Endothelial cell of umbilical vein (primary cell): Measurements from ENCODE around the gene RALGAPA1. TPM values are rescaled to one million over a fixed set of nuclear protein-coding genes. Genes with fewer than 3 reads are reported as not detected.
"Not testable (repeated sequence)": the region's sequence is repeated elsewhere in the genome, so short reads cannot be mapped to it uniquely, and the experiment has no call there.

ENCODE experiments used
- BruUV-seq: library from RNA; stranded (reverse); fragments of 400-500 nt; replicated peaks from 2 replicates; lab custom pipeline; 2021; lab: Mats Ljungman, UMichigan
- CTCF ChIA-PET: fragments of 300-600, 350-600 bp; sonication (Branson Sonifier 250); formaldehyde crosslinking; loops from one replicate; lab custom pipeline; 2021; ENCODE audit warnings: antibody characterized with exemption, inconsistent platforms; lab: Charles Lee
- POLR2A ChIA-PET: fragments of 300-600, 350-600 bp; sonication (Branson Sonifier 250); formaldehyde crosslinking; loops from one replicate; lab custom pipeline; 2021; ENCODE audit warnings: antibody characterized with exemption, inconsistent platforms; lab: Charles Lee
- DNase-seq: peaks from one replicate; pipeline ENCODE4 v3.0.0-alpha.2; 2011; ENCODE audit warnings: low read depth, low spot score
- FAIRE-seq: peaks from 2 replicates; lab custom pipeline; 2011; peaks lifted over from hg19 to GRCh38; lab: Jason Lieb, UNC
- H2AFZ ChIP-seq: 2 replicates; pipeline ENCODE4 v1.6.0; 2012; ENCODE audit warnings: low read depth, low read length, control low read depth, inconsistent platforms
- H3K27ac ChIP-seq: 2 replicates; pipeline ENCODE4 v1.5.1; 2011; ENCODE audit warnings: low read depth, mild to moderate bottlenecking, control low read depth, low read length, moderate library complexity; ENCODE audit not compliant: insufficient read depth
- H3K27me3 ChIP-seq, 2 experiments: 2 replicates each; pipeline versions ENCODE4 v1.6.0 to v1.6.1; 2011; ENCODE audit warnings: low read length in 2 of 2, mixed read lengths in 1 of 2; ENCODE audit not compliant: control insufficient read depth in 2 of 2, insufficient read depth in 2 of 2
- H3K36me3 ChIP-seq, 2 experiments: 2 replicates in 1 of 2; 3 replicates in 1 of 2; pipeline ENCODE4 v1.5.1; 2011; ENCODE audit warnings: low read length in 2 of 2, mild to moderate bottlenecking in 1 of 2, moderate library complexity in 1 of 2; ENCODE audit not compliant: control insufficient read depth in 2 of 2, insufficient read depth in 2 of 2; ENCODE audit errors: extremely low read depth in 1 of 2
- H3K4me1 ChIP-seq: 3 replicates; pipeline ENCODE4 v1.5.1; 2011; ENCODE audit warnings: mild to moderate bottlenecking, low read length; ENCODE audit not compliant: control insufficient read depth, insufficient read depth; ENCODE audit errors: extremely low read depth
- H3K4me2 ChIP-seq: 2 replicates; pipeline ENCODE4 v1.6.1; 2011; ENCODE audit warnings: low read length, control low read depth, mixed read lengths; ENCODE audit not compliant: insufficient read depth
- H3K4me3 ChIP-seq, 3 experiments: fragments of 200-600 bp in 1 of 3; sonication (generic), shearing (Covaris generic) in 1 of 3; replicated peaks in 1 of 3; 2 replicates each; pipeline ENCODE4 v1.5.1; 2011 to 2016; ENCODE audit warnings: control low read depth in 3 of 3, low read length in 3 of 3, mild to moderate bottlenecking in 2 of 3, inconsistent platforms in 1 of 3, low read depth in 1 of 3, moderate library complexity in 1 of 3; ENCODE audit not compliant: insufficient read depth in 1 of 3
- H3K79me2 ChIP-seq: 2 replicates; pipeline ENCODE4 v1.6.0; 2012; ENCODE audit warnings: low read length, inconsistent platforms; ENCODE audit not compliant: control insufficient read depth, insufficient read depth
- H3K9ac ChIP-seq: replicated peaks from 2 replicates; pipeline ENCODE3; 2011; ENCODE audit warnings: low read length, control low read depth; ENCODE audit not compliant: insufficient read depth; ENCODE audit errors: extremely low read depth
- H3K9me1 ChIP-seq: replicated peaks from 3 replicates; pipeline ENCODE4 v1.6.0; 2011; ENCODE audit warnings: mild to moderate bottlenecking, low read length; ENCODE audit not compliant: control insufficient read depth, insufficient read depth; ENCODE audit errors: extremely low read depth
- H3K9me3 ChIP-seq: replicated peaks from 2 replicates; pipeline ENCODE4 v1.5.1; 2012; ENCODE audit warnings: low read length, inconsistent platforms; ENCODE audit not compliant: control insufficient read depth, insufficient read depth
- H4K20me1 ChIP-seq: replicated peaks from 2 replicates; pipeline ENCODE3; 2011; ENCODE audit warnings: mild to moderate bottlenecking, low read length; ENCODE audit not compliant: control insufficient read depth, insufficient read depth; ENCODE audit errors: extremely low read depth
- CTCF ChIP-seq, 2 donors: IDR thresholded peaks; 1 replicate in 1 of 2; 2 replicates in 1 of 2; pipeline ENCODE4 v1.5.1; 2011; ENCODE audit warnings: low read length in 2 of 2, mild to moderate bottlenecking in 2 of 2, moderate library complexity in 2 of 2, control low read depth in 1 of 2, inconsistent platforms in 1 of 2, low read depth in 1 of 2; ENCODE audit not compliant: insufficient read depth in 1 of 2; ENCODE audit errors: extremely low read depth in 1 of 2
- EZH2 ChIP-seq: IDR thresholded peaks from 2 replicates; pipeline ENCODE4 v1.6.1; 2012; ENCODE audit warnings: borderline replicate concordance, low read depth, mild to moderate bottlenecking, moderate library complexity, low read length, inconsistent platforms; ENCODE audit not compliant: severe bottlenecking
- FOS ChIP-seq: IDR thresholded peaks from 2 replicates; pipeline ENCODE4 v1.6.1; 2011; ENCODE audit warnings: mild to moderate bottlenecking, low read length, moderate library complexity, borderline replicate concordance; ENCODE audit not compliant: insufficient read depth
- GATA2 ChIP-seq: IDR thresholded peaks from 2 replicates; pipeline ENCODE4 v1.7.0; 2011; ENCODE audit warnings: low read depth, mild to moderate bottlenecking, moderate library complexity, mixed read lengths, low read length; ENCODE audit not compliant: insufficient read length, insufficient read depth
- JUN ChIP-seq: IDR thresholded peaks from 2 replicates; pipeline ENCODE4 v1.6.1; 2011; ENCODE audit warnings: borderline replicate concordance, low read depth; ENCODE audit not compliant: insufficient read length, insufficient read depth
- MAX ChIP-seq: IDR thresholded peaks from 2 replicates; pipeline ENCODE4 v1.6.1; 2011; ENCODE audit not compliant: insufficient read depth, insufficient read length
- MYC ChIP-seq: IDR thresholded peaks from one replicate; pipeline ENCODE4 v1.6.1; 2011; ENCODE audit warnings: mild to moderate bottlenecking, low read depth, low read length
- POLR2A ChIP-seq: IDR thresholded peaks from 2 replicates; pipeline ENCODE4 v1.6.1; 2012; ENCODE audit warnings: low read depth, mild to moderate bottlenecking, control low read depth, low read length
- POLR2AphosphoS5 ChIP-seq: IDR thresholded peaks from 2 replicates; pipeline ENCODE4 v1.6.1; 2012; ENCODE audit warnings: low read depth, mild to moderate bottlenecking, control low read depth, low read length, moderate library complexity; ENCODE audit not compliant: insufficient read depth
- dilution Hi-C: fragments of 300-500 bp; cut with MboI; formaldehyde crosslinking; loops from one replicate; pipeline ENCODE4 v1.15.0; 2019; ENCODE audit warnings: low sequenced_read_pairs; ENCODE audit not compliant: extremely low pct_ligation_motif_present
- intact Hi-C: fragments of 100-400 bp; cut with micrococcal nuclease; formaldehyde crosslinking; loops from one replicate; pipeline ENCODE4 v1.10.0; 2022
- polyA plus RNA-seq, 4 experiments: library from polyadenylated mRNA; depleted of rRNA in 3 of 4; stranded (reverse) in 3 of 4; unstranded in 1 of 4; fragments of >200 nt; gene quantifications; 2 replicates each; pipeline versions ENCODE4 v1.2.1 to v1.2.3, GENCODE V29; 2011 to 2012; ENCODE audit warnings: missing spikeins in 1 of 4
- total RNA-seq: library from RNA; stranded (reverse); gene quantifications from 2 replicates; pipeline ENCODE4 v1.2.3, GENCODE V29; 2021

Gene RALGAPA1
- total and polyA plus RNA-seq, 2 donors (not counting 3 experiments of a cell fraction or from before 2014, with no cell fraction given), result 6.1 to 30.9 TPM

- ChIA-PET POLR2A (no interaction called here), CTCF (no interaction called here)
- H3K9ac ChIP-seq, result no peak overlapping the region
- H3K4me3 ChIP-seq, result no peak overlapping the region
- no TSS peak for BruUV-seq
- H3K27ac ChIP-seq, result no peak overlapping the region
- no peaks in the 10 kb centered on the region for H4K20me1 ChIP-seq
- intact Hi-C loops, result no loop called here
- no peaks in the 10 kb centered on the region for H3K36me3 ChIP-seq
- dilution Hi-C loops, result no loop called here
- H2AFZ ChIP-seq, result no peak overlapping the region
- TF ChIP-seq POLR2A (no peak), JUN (no peak), FOS (no peak), POLR2AphosphoS5 (no peak), MAX (no peak), GATA2 (no peak), CTCF (IDR thresholded peaks at IDR 0.05; ENCODE audit: extremely low read depth in 1 of 2, insufficient read depth in 1 of 2, low read depth in 1 of 2, low read length in 2 of 2) (no peak), EZH2 (no peak), MYC (no peak)
- no peak overlapping the region for H3K4me2 ChIP-seq
- no peak for FAIRE-seq
- no peaks in the 10 kb centered on the region for H3K27me3 ChIP-seq
- H3K79me2 ChIP-seq, result peaks cover 24% of the 10 kb centered on the region
- DNase-seq, result no peak
- no peaks in the 10 kb centered on the region for H3K9me3 ChIP-seq
- no peaks in the 10 kb centered on the region for H3K9me1 ChIP-seq
- H3K4me1 ChIP-seq, result no peaks in the 10 kb centered on the region
Measured at GRCh38 chr14:35779368-35779767, 29.7 kb downstream of the RALGAPA1 start.

DNA sequence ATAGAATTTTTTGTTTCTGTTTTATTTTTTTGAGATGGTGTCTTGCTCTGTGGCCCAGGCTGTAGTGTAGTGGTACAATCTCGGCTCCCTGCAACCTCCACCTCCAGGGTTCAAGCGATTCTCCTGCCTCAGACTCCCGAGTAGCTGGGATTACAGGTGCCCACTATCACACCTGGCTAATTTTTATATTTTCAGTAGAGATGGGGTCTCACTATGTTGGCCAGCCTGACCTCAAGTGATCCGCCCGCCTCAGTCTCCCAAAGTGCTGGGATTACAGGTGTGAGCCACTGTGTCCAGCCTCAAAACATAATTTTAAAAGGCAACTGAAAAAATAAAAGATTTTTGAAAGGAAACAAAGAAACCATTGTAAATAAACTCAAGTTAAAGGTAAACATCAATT is 31.5 kb downstream of the RALGAPA1 start:
- H3K9ac ChIP-seq, H3K4me2 ChIP-seq, H3K9me1 ChIP-seq, POLR2A ChIA-PET, H3K4me3 ChIP-seq, BruUV-seq, H3K4me1 ChIP-seq, H4K20me1 ChIP-seq, dilution Hi-C loops, DNase-seq, H3K27me3 ChIP-seq, FAIRE-seq, intact Hi-C loops, H3K9me3 ChIP-seq, H2AFZ ChIP-seq, H3K27ac ChIP-seq, H3K36me3 ChIP-seq: not testable (repeated sequence)
- CTCF ChIA-PET, result interaction anchor here (1.0 kb wide), 1 partner anchor 10 kb away, joined by 3 read pairs; no protein-coding TSS in a partner anchor
- peaks cover 21% of the 10 kb centered on the region for H3K79me2 ChIP-seq
